Endometrium (tissue), 2 donors: Measurements from ENCODE around the gene PCDHGB7.
"Not testable (repeated sequence)": the region's sequence is repeated elsewhere in the genome, so short reads cannot be mapped to it uniquely, and the experiment has no call there.

Source experiments
- FAIRE-seq: peaks from 2 replicates; lab custom pipeline; 2012; peaks lifted over from hg19 to GRCh38; lab: Jason Lieb, UNC
- donor health status: control.
- donor health status: control.

PCDHGB7 gene

GRCh38 chr5:141430332-141431113, 13.0 kb downstream of the PCDHGB7 start, which contains the start of gene PCDHGA12:
Gene PCDHGA12 (plus strand): TSS chr5:141430507. CDS start chr5:141430760, 253 bp downstream.
- no peak for FAIRE-seq

- no peak for FAIRE-seq
These were observed 13.8 kb downstream of the PCDHGB7 start for GRCh38 chr5:141431286-141431685.

- not testable (repeated sequence) for FAIRE-seq
These were observed 14.8 kb downstream of the PCDHGB7 start for GRCh38 chr5:141432308-141432707.

GRCh38 chr5:141432726-141433125, 15.2 kb downstream of the PCDHGB7 start:
- not testable (repeated sequence) for FAIRE-seq

- FAIRE-seq, result no peak
These were observed 16.5 kb downstream of the PCDHGB7 start for GRCh38 chr5:141434006-141434405.

- FAIRE-seq, result no peak
These were observed 19.7 kb downstream of the PCDHGB7 start for GRCh38 chr5:141437221-141437620.

GRCh38 chr5:141439411-141440141, 22.1 kb downstream of the PCDHGB7 start:
- FAIRE-seq, result no peak

GRCh38 chr5:141440341-141440740, 22.9 kb downstream of the PCDHGB7 start:
- no peak for FAIRE-seq

GRCh38 chr5:141441571-141442170, 24.2 kb downstream of the PCDHGB7 start:
- no peak for FAIRE-seq

- FAIRE-seq, result no peak
These were observed 47.9 kb downstream of the PCDHGB7 start for GRCh38 chr5:141465351-141465750.
